ENCODE measurements around the gene SENP3.

DNA sequence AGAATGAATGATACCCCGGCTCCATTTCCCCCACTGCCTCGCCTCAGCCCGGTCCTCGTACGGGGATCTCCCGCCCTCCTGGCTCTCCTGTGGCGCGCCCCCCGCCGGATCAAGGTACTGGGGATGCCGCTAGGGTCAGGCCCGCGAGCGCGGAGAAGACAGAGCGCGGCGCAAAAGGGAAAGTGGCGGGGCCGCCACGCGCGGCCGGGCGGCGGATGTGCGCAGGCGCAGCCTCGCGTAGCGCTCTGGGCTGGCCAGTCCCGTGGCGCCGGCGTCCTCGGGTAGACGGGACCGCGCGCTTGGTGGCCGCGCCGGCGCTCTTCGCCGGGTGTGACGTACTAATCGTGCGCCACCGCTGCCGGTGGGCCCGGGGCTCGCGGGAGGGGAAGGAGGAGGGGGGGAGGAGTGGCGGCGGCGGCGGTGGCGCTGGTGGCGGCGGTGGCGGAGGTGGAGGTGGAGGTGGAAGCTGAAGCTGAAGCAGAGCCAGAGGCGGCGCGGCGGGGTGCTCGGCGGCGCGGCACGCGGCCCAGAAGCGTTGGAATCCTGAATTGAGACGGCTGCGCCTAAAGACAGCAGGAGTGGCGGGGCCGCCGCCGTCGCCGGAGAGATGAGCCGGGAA is at the start of gene SENP3:
- TF ChIP-seq, protein P1, sequence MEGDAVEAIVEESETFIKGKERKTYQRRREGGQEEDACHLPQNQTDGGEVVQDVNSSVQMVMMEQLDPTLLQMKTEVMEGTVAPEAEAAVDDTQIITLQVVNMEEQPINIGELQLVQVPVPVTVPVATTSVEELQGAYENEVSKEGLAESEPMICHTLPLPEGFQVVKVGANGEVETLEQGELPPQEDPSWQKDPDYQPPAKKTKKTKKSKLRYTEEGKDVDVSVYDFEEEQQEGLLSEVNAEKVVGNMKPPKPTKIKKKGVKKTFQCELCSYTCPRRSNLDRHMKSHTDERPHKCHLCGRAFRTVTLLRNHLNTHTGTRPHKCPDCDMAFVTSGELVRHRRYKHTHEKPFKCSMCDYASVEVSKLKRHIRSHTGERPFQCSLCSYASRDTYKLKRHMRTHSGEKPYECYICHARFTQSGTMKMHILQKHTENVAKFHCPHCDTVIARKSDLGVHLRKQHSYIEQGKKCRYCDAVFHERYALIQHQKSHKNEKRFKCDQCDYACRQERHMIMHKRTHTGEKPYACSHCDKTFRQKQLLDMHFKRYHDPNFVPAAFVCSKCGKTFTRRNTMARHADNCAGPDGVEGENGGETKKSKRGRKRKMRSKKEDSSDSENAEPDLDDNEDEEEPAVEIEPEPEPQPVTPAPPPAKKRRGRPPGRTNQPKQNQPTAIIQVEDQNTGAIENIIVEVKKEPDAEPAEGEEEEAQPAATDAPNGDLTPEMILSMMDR (IDR thresholded peaks at IDR 0.05): peak in 1 of 6 experiments; percentile 18
- peak in 1 of 2 donors; percentile 68 for TF ChIP-seq POLR2A (IDR thresholded peaks at IDR 0.05)
